Esophagus muscularis mucosa (tissue), 3 donors: ENCODE data around the gene FBXW11.

Experiments used
- CTCF ChIP-seq, 3 experiments: fragments of 200-600 bp in 2 of 3; fragments of 450-650 bp in 1 of 3; sonication (generic) in 2 of 3; IDR thresholded peaks; one replicate each; pipeline ENCODE4 v1.5.1; 2017 to 2019; ENCODE audit warnings: antibody characterized with exemption in 3 of 3, mild to moderate bottlenecking in 2 of 3, moderate library complexity in 1 of 3
- POLR2A ChIP-seq: fragments of 450-650 bp; IDR thresholded peaks from one replicate; pipeline ENCODE4 v1.6.1; 2017; ENCODE audit warnings: antibody characterized with exemption, moderate library complexity, mild to moderate bottlenecking, low read depth
- POLR2AphosphoS5 ChIP-seq, 2 donors: sonication (generic); formaldehyde crosslinking; IDR thresholded peaks; one replicate each; pipeline ENCODE4 v1.6.1; 2017; ENCODE audit warnings: antibody characterized with exemption in 2 of 2

GRCh38 chr5:171937351-171937750 lies 69.1 kb downstream of the FBXW11 start:
- TF ChIP-seq POLR2A (no peak), CTCF (IDR thresholded peaks at IDR 0.05) (no peak), POLR2AphosphoS5 (IDR thresholded peaks at IDR 0.05) (no peak)
